ENCODE measurements around the gene MGAT4B. TPM values are rescaled to one million over a fixed set of nuclear protein-coding genes. Genes with fewer than 3 reads are reported as not detected.

MGAT4B gene
- total RNA-seq, 1 experiment from 2014 or later: 337 TPM

DNA sequence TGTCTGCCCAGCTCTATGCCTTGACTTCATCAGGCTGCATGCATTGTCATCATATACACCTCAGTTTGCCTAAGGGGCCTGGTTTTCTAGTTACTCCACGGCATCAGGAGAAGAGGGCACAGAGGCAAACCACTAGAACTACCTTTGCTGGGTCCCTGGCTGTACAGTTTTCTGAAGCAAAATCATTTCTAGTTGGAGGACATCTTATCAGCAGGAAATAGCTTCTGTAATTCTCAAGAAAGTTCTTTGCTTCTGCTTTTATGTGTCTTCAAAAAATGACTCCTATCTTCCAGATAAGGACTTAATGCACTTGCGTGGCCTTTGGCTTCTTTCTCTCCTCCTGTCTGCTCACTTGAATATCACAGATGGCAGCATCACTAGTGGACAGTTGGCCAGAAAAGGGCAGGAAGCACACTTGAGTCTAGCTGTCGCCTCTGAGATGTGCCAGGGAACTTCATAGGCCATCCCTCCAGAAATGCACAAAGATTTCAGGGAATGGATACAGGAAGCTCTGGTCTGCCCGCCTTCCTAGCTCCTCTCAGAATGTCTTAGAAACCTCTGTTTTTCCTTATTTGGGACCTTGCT lies 35.3 kb downstream of the MGAT4B start:
- 0 out of 2 replicates have a peak, but pooled peaks cover 4% of the 10 kb centered on the region for H3K36me3 ChIP-seq (ENCODE audit: low read depth)
- no peak overlapping the region for H2AFZ ChIP-seq
- ChIA-PET POLR2A (ENCODE audit: unreplicated experiment) (no interaction called here), CTCF (no interaction called here)
- H3K9me3 ChIP-seq (ENCODE audit: insufficient read depth, low read depth): no peaks in the 10 kb centered on the region
- H3F3A ChIP-seq (ENCODE audit: insufficient read depth, low read depth): no peaks in the 10 kb centered on the region
- H3K27ac ChIP-seq: no peak overlapping the region
- no peaks in the 10 kb centered on the region for H3K9me2 ChIP-seq (ENCODE audit: insufficient read depth)
- peaks cover 2% of the 10 kb centered on the region; the same call in 1 of the 2 replicates for H3K79me2 ChIP-seq (ENCODE audit: low read depth)
- H3K27me3 ChIP-seq (ENCODE audit: insufficient read depth, low read depth): no peaks in the 10 kb centered on the region
- no peak overlapping the region for H3K4me3 ChIP-seq
- H3K4me1 ChIP-seq (replicated peaks; ENCODE audit: insufficient read depth): no peaks in the 10 kb centered on the region
- no peak overlapping the region for H3K4me2 ChIP-seq
- peaks cover 12% of the 10 kb centered on the region for H4K20me1 ChIP-seq (ENCODE audit: insufficient read depth)
- intact Hi-C loops (cut with micrococcal nuclease; ENCODE audit: unreplicated experiment): no loop called here
- TF ChIP-seq CTCF (conservative IDR thresholded peaks at IDR 0.05) (no peak), EZH2 (IDR thresholded peaks at IDR 0.05; ENCODE audit: low read depth) (no peak)
- BruUV-seq (replicated peaks): no TSS peak
- DNase-seq: no peak

GRCh38 chr5:179769796-179770195 lies 36.9 kb downstream of the MGAT4B start:
- CTCF ChIA-PET: no interaction called here

DNA sequence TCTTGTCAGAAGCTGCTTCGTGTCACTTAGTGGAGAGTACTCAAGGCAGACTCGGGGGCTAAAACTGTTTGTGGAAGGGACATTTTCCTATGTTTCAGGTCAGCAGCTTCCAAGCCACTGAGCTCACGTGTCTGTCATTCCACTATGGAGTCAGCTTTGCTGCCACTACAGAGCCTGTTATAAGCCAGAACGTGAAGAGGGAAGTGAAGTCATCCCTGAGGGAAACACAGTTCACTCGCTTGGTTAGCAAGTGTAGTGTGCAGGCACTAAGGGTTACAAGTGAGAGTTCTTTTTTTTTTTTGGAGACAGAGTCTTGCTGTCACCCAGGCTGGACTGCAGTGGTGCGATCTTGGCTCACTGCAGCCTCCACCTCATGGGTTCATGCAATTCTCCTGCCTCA lies 37.4 kb downstream of the MGAT4B start:
- intact Hi-C loops (cut with micrococcal nuclease; ENCODE audit: unreplicated experiment): no loop called here
- CTCF ChIA-PET: no interaction called here

More at GRCh38 chr5:179769796-179770195, 36.9 kb downstream of the MGAT4B start:
- BruUV-seq (replicated peaks): no TSS peak
- Histone ChIP-seq H3K9me2 (ENCODE audit: insufficient read depth) (no peaks in the 10 kb centered on the region), H2AFZ (no peak overlapping the region), H4K20me1 (ENCODE audit: insufficient read depth) (peaks cover 12% of the 10 kb centered on the region), H3K27ac (no peak overlapping the region), H3F3A (ENCODE audit: insufficient read depth, low read depth) (no peaks in the 10 kb centered on the region), H3K27me3 (ENCODE audit: insufficient read depth, low read depth) (no peaks in the 10 kb centered on the region), H3K36me3 (ENCODE audit: low read depth) (0 out of 2 replicates have a peak, but pooled peaks cover 10% of the 10 kb centered on the region), H3K4me1 (replicated peaks; ENCODE audit: insufficient read depth) (no peaks in the 10 kb centered on the region), H3K4me3 (no peak overlapping the region), H3K79me2 (ENCODE audit: low read depth) (peaks cover 10% of the 10 kb centered on the region; the same call in 1 of the 2 replicates), H3K9me3 (ENCODE audit: insufficient read depth, low read depth) (no peaks in the 10 kb centered on the region), H3K4me2 (no peak overlapping the region)
- no peak for DNase-seq
- POLR2A ChIA-PET (ENCODE audit: unreplicated experiment): no interaction called here
- intact Hi-C loops (cut with micrococcal nuclease; ENCODE audit: unreplicated experiment): no loop called here
- TF ChIP-seq EZH2 (IDR thresholded peaks at IDR 0.05; ENCODE audit: low read depth) (no peak), CTCF (conservative IDR thresholded peaks at IDR 0.05) (no peak)

More for the DNA sequence above, 37.4 kb downstream of the MGAT4B start:
- POLR2A ChIA-PET (ENCODE audit: unreplicated experiment): no interaction called here
- Histone ChIP-seq H3K27me3 (ENCODE audit: insufficient read depth, low read depth) (no peaks in the 10 kb centered on the region), H3K27ac (no peak overlapping the region), H3K9me3 (ENCODE audit: insufficient read depth, low read depth) (no peaks in the 10 kb centered on the region), H4K20me1 (ENCODE audit: insufficient read depth) (peaks cover 12% of the 10 kb centered on the region), H3K4me2 (no peak overlapping the region), H3K4me3 (no peak overlapping the region), H3K9me2 (ENCODE audit: insufficient read depth) (no peaks in the 10 kb centered on the region), H3K79me2 (ENCODE audit: low read depth) (peaks cover 14% of the 10 kb centered on the region; the same call in 1 of the 2 replicates), H3F3A (ENCODE audit: insufficient read depth, low read depth) (no peaks in the 10 kb centered on the region), H3K36me3 (ENCODE audit: low read depth) (0 out of 2 replicates have a peak, but pooled peaks cover 10% of the 10 kb centered on the region), H2AFZ (no peak overlapping the region), H3K4me1 (replicated peaks; ENCODE audit: insufficient read depth) (no peaks in the 10 kb centered on the region)
- TF ChIP-seq CTCF (conservative IDR thresholded peaks at IDR 0.05) (no peak), EZH2 (IDR thresholded peaks at IDR 0.05; ENCODE audit: low read depth) (no peak)
- no peak for DNase-seq
- no TSS peak for BruUV-seq (replicated peaks)
